Epithelial cell of esophagus (primary cell): ENCODE data around the gene THAP4.

Experiments used
- DNase-seq: peaks from one replicate; pipeline ENCODE4 v3.0.0; 2010; ENCODE audit warnings: low read depth
- H3K4me3 ChIP-seq: 2 replicates; pipeline ENCODE4 v1.5.1; 2011; ENCODE audit warnings: mild to moderate bottlenecking, low read length, control low read depth
- CTCF ChIP-seq: IDR thresholded peaks from 2 replicates; pipeline ENCODE4 v1.5.1; 2011; ENCODE audit warnings: low read depth, mild to moderate bottlenecking, low read length, control low read depth, inconsistent platforms; ENCODE audit not compliant: insufficient read depth; ENCODE audit errors: missing control alignments

THAP4 gene

GRCh38 chr2:241637018-241637794 lies at the start of gene THAP4, which contains the start of gene ATG4B:
Gene THAP4, minus strand, starts transcription at chr2:241637158. Its CDS starts 141 bp downstream, at chr2:241637017.
Gene ATG4B, plus strand, starts transcription at chr2:241637693. Its CDS starts 22 bp downstream, at chr2:241637715.
- TF ChIP-seq CTCF = no peak
- peak within 1 kb of the TSS; percentile 78 for H3K4me3 ChIP-seq
- peak; percentile 87 for DNase-seq

- no peak for TF ChIP-seq CTCF
- peak overlapping the region; percentile 91 for H3K4me3 ChIP-seq
- peak; percentile 11 for DNase-seq
Measured at GRCh38 chr2:241686324-241686649, 49.3 kb upstream of the THAP4 start.

GRCh38 chr2:241680827-241681599 lies 44.1 kb upstream of the THAP4 start:
- DNase-seq = peak; percentile 46

GRCh38 chr2:241680044-241680443 lies 43.1 kb upstream of the THAP4 start:
- no peak overlapping the region for H3K4me3 ChIP-seq
- TF ChIP-seq CTCF = no peak
- no peak for DNase-seq

More at GRCh38 chr2:241680827-241681599, 44.1 kb upstream of the THAP4 start:
- no peak for TF ChIP-seq CTCF
- H3K4me3 ChIP-seq = no peak overlapping the region

- no peak overlapping the region for H3K4me3 ChIP-seq
- no peak for DNase-seq
- no peak for TF ChIP-seq CTCF
Measured at GRCh38 chr2:241678784-241679540, 42.0 kb upstream of the THAP4 start.

- DNase-seq = no peak
- no peak overlapping the region for H3K4me3 ChIP-seq
- TF ChIP-seq CTCF = no peak
Measured at GRCh38 chr2:241678307-241678706, 41.3 kb upstream of the THAP4 start.
